ENCODE data around the gene CELSR1. TPM values are rescaled to one million over a fixed set of nuclear protein-coding genes. Genes with fewer than 3 reads are reported as not detected.

The CELSR1 gene
- total RNA-seq, 2 donors from 2014 or later: 24.2 to 38.2 TPM

- TF ChIP-seq POLR2A (IDR thresholded peaks at IDR 0.05) (no peak), CTCF (IDR thresholded peaks at IDR 0.05) (no peak), POLR2AphosphoS5 (IDR thresholded peaks at IDR 0.05) (no peak)
- no peaks in the 10 kb centered on the region for H3K9me3 ChIP-seq
- no peaks in the 10 kb centered on the region for H3K27me3 ChIP-seq (replicated peaks; ENCODE audit: insufficient read depth)
- 53% methylated on average over 6 of the region's 6 CpGs for WGBS
- no peak for DNase-seq (ENCODE audit: low spot score)
- no peaks in the 10 kb centered on the region for H3K36me3 ChIP-seq
- H3K27ac ChIP-seq: no peak overlapping the region
- intact Hi-C loops (cut with DNase I): no loop called here
- H3K4me3 ChIP-seq: no peak overlapping the region
- H3K4me1 ChIP-seq (replicated peaks): no peaks in the 10 kb centered on the region
These were observed 56.0 kb downstream of the CELSR1 start for GRCh38 chr22:46481386-46481785.

GRCh38 chr22:46480396-46480795, 57.0 kb downstream of the CELSR1 start:
- peak overlapping the region in 1 of 2 donors; percentile 15 for H3K27ac ChIP-seq
- intact Hi-C loops (cut with DNase I): no loop called here
- no peaks in the 10 kb centered on the region for H3K36me3 ChIP-seq
- no peaks in the 10 kb centered on the region for H3K27me3 ChIP-seq (replicated peaks; ENCODE audit: insufficient read depth)
- H3K9me3 ChIP-seq: no peaks in the 10 kb centered on the region
- WGBS: 13% methylated on average over 1 of the region's 1 CpG
- peak; percentile 49 for TF ChIP-seq POLR2AphosphoS5 (IDR thresholded peaks at IDR 0.05)
- no peak for TF ChIP-seq CTCF (IDR thresholded peaks at IDR 0.05)
- no peak overlapping the region for H3K4me3 ChIP-seq
- no peaks in the 10 kb centered on the region for H3K4me1 ChIP-seq (replicated peaks)
- peak; percentile 42 for DNase-seq (ENCODE audit: low spot score)

- peak overlapping the region in 1 of 2 donors; percentile 15 for H3K27ac ChIP-seq
- no peak for DNase-seq (ENCODE audit: low spot score)
- H3K27me3 ChIP-seq (replicated peaks; ENCODE audit: insufficient read depth): no peaks in the 10 kb centered on the region
- no peaks in the 10 kb centered on the region for H3K4me1 ChIP-seq (replicated peaks)
- WGBS: 84% methylated on average over 15 of the region's 16 CpGs
- TF ChIP-seq CTCF (IDR thresholded peaks at IDR 0.05) (no peak), POLR2A (IDR thresholded peaks at IDR 0.05) (no peak), POLR2AphosphoS5 (IDR thresholded peaks at IDR 0.05) (no peak)
- no peak overlapping the region for H3K4me3 ChIP-seq
- intact Hi-C loops (cut with DNase I): no loop called here
- H3K36me3 ChIP-seq: no peaks in the 10 kb centered on the region
- H3K9me3 ChIP-seq: no peaks in the 10 kb centered on the region
These were observed 58.4 kb downstream of the CELSR1 start for GRCh38 chr22:46479046-46479445.

GRCh38 chr22:46478083-46478551, 59.3 kb downstream of the CELSR1 start:
- Histone ChIP-seq H3K27ac (peak overlapping the region in 1 of 2 donors; percentile 57), H3K4me3 (no peak overlapping the region), H3K4me1 (replicated peaks) (no peaks in the 10 kb centered on the region), H3K9me3 (no peaks in the 10 kb centered on the region), H3K36me3 (no peaks in the 10 kb centered on the region), H3K27me3 (replicated peaks; ENCODE audit: insufficient read depth) (no peaks in the 10 kb centered on the region)
- WGBS: 57% methylated on average over 17 of the region's 17 CpGs
- TF ChIP-seq POLR2AphosphoS5 (IDR thresholded peaks at IDR 0.05) (peak; percentile 11), CTCF (IDR thresholded peaks at IDR 0.05) (no peak), POLR2A (IDR thresholded peaks at IDR 0.05) (no peak)
- intact Hi-C loops (cut with DNase I): no loop called here
- no peak for DNase-seq (ENCODE audit: low spot score)

GRCh38 chr22:46476547-46476941, 60.9 kb downstream of the CELSR1 start:
- TF ChIP-seq POLR2AphosphoS5 (IDR thresholded peaks at IDR 0.05): no peak
- no peak for TF ChIP-seq CTCF (IDR thresholded peaks at IDR 0.05)
- DNase-seq (ENCODE audit: low spot score): no peak
- no peaks in the 10 kb centered on the region for H3K36me3 ChIP-seq
- intact Hi-C loops (cut with DNase I): no loop called here
- WGBS: 84% methylated on average over 8 of the region's 8 CpGs
- H3K4me1 ChIP-seq (replicated peaks): no peaks in the 10 kb centered on the region
- no peak overlapping the region for H3K27ac ChIP-seq
- H3K9me3 ChIP-seq: no peaks in the 10 kb centered on the region
- no peaks in the 10 kb centered on the region for H3K27me3 ChIP-seq (replicated peaks; ENCODE audit: insufficient read depth)
- no peak overlapping the region for H3K4me3 ChIP-seq
